Stomach (tissue), 4 donors: ENCODE results near the gene TENM3.

Experiments
- POLR2A ChIP-seq, 4 donors: fragments of 450-650 bp; IDR thresholded peaks; one replicate each; pipeline ENCODE4 v1.6.1; 2016; ENCODE audit warnings: antibody characterized with exemption in 4 of 4, control low read depth in 2 of 4, mild to moderate bottlenecking in 1 of 4, moderate library complexity in 1 of 4
- POLR2AphosphoS5 ChIP-seq, 3 donors: sonication (generic); formaldehyde crosslinking; IDR thresholded peaks; one replicate each; pipeline ENCODE4 v1.6.1; 2016; ENCODE audit warnings: antibody characterized with exemption in 3 of 3
- TF ChIP-seq, protein P1 (sequence below), 7 experiments: fragments of 450-650 bp in 4 of 7; fragments of 200-600 bp in 3 of 7; sonication (generic) in 3 of 7; IDR thresholded peaks; one replicate each; pipeline ENCODE4 v1.5.1; 2016 to 2019; ENCODE audit warnings: antibody characterized with exemption in 7 of 7, control low read depth in 2 of 7, mild to moderate bottlenecking in 1 of 7

- TF ChIP-seq, protein P1, sequence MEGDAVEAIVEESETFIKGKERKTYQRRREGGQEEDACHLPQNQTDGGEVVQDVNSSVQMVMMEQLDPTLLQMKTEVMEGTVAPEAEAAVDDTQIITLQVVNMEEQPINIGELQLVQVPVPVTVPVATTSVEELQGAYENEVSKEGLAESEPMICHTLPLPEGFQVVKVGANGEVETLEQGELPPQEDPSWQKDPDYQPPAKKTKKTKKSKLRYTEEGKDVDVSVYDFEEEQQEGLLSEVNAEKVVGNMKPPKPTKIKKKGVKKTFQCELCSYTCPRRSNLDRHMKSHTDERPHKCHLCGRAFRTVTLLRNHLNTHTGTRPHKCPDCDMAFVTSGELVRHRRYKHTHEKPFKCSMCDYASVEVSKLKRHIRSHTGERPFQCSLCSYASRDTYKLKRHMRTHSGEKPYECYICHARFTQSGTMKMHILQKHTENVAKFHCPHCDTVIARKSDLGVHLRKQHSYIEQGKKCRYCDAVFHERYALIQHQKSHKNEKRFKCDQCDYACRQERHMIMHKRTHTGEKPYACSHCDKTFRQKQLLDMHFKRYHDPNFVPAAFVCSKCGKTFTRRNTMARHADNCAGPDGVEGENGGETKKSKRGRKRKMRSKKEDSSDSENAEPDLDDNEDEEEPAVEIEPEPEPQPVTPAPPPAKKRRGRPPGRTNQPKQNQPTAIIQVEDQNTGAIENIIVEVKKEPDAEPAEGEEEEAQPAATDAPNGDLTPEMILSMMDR (IDR thresholded peaks at IDR 0.05), result no peak
- TF ChIP-seq POLR2A (IDR thresholded peaks at IDR 0.05) (no peak), POLR2AphosphoS5 (IDR thresholded peaks at IDR 0.05) (no peak)
These were observed 51.2 kb downstream of the TENM3 start for GRCh38 chr4:182294451-182294850.
